Mucosa of descending colon (tissue), 3 donors: ENCODE results near the gene PRDM16. TPM values are rescaled to one million over a fixed set of nuclear protein-coding genes. Genes with fewer than 3 reads are reported as not detected.

ENCODE experiments used
- ATAC-seq: fragments of 200-7000 bp; cut with Tn5 transposase; one replicate; pipeline ENCODE4 v1.9.1; 2020; ENCODE audit warnings: mild to moderate bottlenecking, moderate library complexity
- DNase-seq, 3 donors: peaks; one replicate each; pipeline ENCODE4 v3.0.0-alpha.2; 2020
- H3K36me3 ChIP-seq: fragments of 200-600 bp; one replicate; pipeline ENCODE4 v1.8.0; 2021; ENCODE audit warnings: low read depth, mild to moderate bottlenecking
- H3K4me1 ChIP-seq: fragments of 200-600 bp; one replicate; pipeline ENCODE4 v1.8.0; 2021; ENCODE audit warnings: low read depth, mild to moderate bottlenecking
- H3K4me3 ChIP-seq: fragments of 200-600 bp; one replicate; pipeline ENCODE4 v1.8.0; 2021; ENCODE audit warnings: mild to moderate bottlenecking
- H3K9me3 ChIP-seq: fragments of 200-600 bp; one replicate; pipeline ENCODE4 v1.8.0; 2021; ENCODE audit warnings: mild to moderate bottlenecking
- intact Hi-C, 2 donors: fragments of 100-400 bp; cut with DNase I in 1 of 2; cut with micrococcal nuclease in 1 of 2; formaldehyde crosslinking; loops; one replicate each; pipeline versions ENCODE4 v1.11.0 to v1.11.1; 2022; cut with DNase I, micrococcal nuclease
- total RNA-seq, 3 donors: library from RNA; stranded (reverse); fragmentation: NEBNext Ultra II Directional in 2 of 3; extraction: Animal tissue kit (Norgen Biotek cat#: 25700) in 2 of 3; gene quantifications; one replicate each; pipeline versions ENCODE4 v1.2.1 to v1.2.4, GENCODE V29; 2021 to 2023
- TF ChIP-seq, protein P1 (sequence below): fragments of 200-600 bp; IDR thresholded peaks from one replicate; pipeline ENCODE4 v1.8.0; 2022; ENCODE audit warnings: antibody characterized with exemption, mild to moderate bottlenecking
- donor health status: DM: no; HTN: no; CAD: no; lungs with moderate emphysema.
- donor health status: DM: no; HTN: no; CAD: no.
- donor health status: DM: no; HTN: yes; CAD: no.

Gene PRDM16
- total RNA-seq, 3 donors from 2014 or later: 1.6 to 2.5 (median 2.4) TPM

DNA sequence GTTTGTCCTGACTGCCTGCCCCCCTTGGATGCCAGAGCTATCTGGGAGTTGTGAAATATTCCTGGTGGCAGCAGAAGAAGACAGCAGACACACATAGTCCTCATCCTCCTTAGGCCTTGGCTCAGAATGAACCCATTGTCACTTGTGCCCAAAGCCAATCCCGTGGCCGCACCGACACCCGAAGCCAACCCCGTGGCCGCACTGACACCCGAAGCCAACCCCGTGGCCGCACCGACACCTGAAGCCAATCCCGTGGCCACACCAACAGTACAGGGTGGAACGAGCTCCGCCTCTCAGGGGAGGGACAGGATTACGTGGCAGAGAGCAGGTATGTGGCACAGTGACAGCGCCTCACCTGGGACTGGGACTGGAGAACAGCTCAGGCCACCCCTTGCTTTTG, 186.7 kb downstream of the PRDM16 start:
- Histone ChIP-seq H3K4me3 (no peak overlapping the region), H3K9me3 (no peaks in the 10 kb centered on the region), H3K36me3 (no peaks in the 10 kb centered on the region), H3K4me1 (peaks cover 2% of the 10 kb centered on the region)
- DNase-seq (no peak), ATAC-seq (no peak)
- intact Hi-C loops: no loop called here
- TF ChIP-seq, protein P1, sequence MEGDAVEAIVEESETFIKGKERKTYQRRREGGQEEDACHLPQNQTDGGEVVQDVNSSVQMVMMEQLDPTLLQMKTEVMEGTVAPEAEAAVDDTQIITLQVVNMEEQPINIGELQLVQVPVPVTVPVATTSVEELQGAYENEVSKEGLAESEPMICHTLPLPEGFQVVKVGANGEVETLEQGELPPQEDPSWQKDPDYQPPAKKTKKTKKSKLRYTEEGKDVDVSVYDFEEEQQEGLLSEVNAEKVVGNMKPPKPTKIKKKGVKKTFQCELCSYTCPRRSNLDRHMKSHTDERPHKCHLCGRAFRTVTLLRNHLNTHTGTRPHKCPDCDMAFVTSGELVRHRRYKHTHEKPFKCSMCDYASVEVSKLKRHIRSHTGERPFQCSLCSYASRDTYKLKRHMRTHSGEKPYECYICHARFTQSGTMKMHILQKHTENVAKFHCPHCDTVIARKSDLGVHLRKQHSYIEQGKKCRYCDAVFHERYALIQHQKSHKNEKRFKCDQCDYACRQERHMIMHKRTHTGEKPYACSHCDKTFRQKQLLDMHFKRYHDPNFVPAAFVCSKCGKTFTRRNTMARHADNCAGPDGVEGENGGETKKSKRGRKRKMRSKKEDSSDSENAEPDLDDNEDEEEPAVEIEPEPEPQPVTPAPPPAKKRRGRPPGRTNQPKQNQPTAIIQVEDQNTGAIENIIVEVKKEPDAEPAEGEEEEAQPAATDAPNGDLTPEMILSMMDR: no peak

DNA sequence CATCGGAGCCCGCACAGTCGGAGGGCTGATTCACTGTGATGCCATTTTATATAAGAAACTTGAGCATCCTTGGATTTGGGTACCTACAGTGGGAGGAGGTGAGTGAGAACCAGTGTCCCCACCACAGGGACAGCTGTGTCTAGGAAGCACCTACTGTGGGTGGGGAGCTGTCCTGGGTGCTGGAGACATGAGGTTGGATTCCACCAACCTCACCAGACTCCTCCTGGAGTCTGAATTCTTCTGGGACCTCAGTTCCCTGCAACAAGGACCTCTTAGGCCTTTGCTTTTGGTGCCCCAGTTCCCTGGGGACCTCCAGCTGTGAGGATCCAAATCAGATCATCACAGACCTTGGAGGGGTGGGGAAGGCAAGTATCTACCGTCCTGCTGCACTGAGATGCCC, 188.8 kb downstream of the PRDM16 start:
- no peak for DNase-seq
- no peak overlapping the region for H3K4me3 ChIP-seq
- ATAC-seq: no peak
- H3K36me3 ChIP-seq: no peaks in the 10 kb centered on the region
- TF ChIP-seq, protein P1: no peak
- intact Hi-C loops: no loop called here
- no peaks in the 10 kb centered on the region for H3K4me1 ChIP-seq
- H3K9me3 ChIP-seq: no peaks in the 10 kb centered on the region

DNA sequence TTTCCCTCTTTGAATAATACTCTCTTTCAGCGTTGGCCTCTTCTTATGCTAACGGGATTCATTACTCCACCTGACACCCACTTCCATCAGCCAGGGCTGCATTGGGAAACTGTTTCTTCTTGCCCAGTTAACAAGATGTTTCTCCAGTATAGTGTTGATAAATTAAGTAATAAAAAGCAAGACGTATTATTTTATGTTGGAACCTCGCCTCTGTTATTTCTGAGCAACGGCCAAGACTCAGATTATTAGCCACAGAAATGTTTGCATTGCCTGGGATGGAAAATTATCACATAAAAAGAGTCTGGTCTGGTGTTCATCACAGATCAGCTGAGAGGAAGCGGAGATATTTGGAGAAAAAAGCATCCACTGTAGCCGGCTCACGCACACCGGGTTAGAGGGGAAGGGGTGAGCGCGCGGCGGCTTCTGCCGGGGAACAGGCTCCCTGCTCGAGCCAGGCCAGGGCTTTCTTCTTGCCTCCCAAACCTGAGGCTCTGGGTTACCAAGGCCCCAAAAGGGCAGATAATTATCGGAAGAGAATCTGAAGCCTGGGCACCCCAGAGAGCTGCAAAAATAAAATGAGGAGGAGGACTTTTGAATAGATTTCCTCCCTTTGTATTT, 189.5 kb downstream of the PRDM16 start:
- intact Hi-C loops: no loop called here
- Histone ChIP-seq H3K9me3 (no peaks in the 10 kb centered on the region), H3K4me1 (no peaks in the 10 kb centered on the region), H3K4me3 (no peak overlapping the region), H3K36me3 (no peaks in the 10 kb centered on the region)
- no peak for DNase-seq
- TF ChIP-seq, protein P1: no peak
- no peak for ATAC-seq

DNA sequence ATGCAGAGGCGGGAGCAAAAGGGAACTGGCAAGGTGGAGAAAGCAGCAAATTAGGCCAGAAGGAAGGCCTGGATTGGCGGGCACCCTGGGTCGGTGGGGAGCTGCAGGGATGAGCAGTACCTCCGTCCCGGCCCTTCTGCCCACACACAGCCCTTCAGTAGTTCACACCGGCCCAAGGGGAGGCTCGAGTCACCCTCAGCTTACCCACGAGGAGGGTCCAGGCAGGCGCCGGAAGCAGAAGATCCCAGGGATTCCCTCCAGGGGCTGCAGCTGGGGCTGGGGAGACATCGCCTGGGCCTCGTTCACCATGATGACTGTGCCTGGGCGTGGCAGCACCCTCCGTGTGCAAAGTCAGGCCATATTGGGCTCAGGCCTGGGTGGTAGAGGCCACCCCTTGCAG, 190.0 kb downstream of the PRDM16 start:
- intact Hi-C loops: no loop called here
- no peaks in the 10 kb centered on the region for H3K36me3 ChIP-seq
- DNase-seq (no peak), ATAC-seq (no peak)
- H3K4me1 ChIP-seq: no peaks in the 10 kb centered on the region
- TF ChIP-seq, protein P1: no peak
- no peak overlapping the region for H3K4me3 ChIP-seq
- no peaks in the 10 kb centered on the region for H3K9me3 ChIP-seq

DNA sequence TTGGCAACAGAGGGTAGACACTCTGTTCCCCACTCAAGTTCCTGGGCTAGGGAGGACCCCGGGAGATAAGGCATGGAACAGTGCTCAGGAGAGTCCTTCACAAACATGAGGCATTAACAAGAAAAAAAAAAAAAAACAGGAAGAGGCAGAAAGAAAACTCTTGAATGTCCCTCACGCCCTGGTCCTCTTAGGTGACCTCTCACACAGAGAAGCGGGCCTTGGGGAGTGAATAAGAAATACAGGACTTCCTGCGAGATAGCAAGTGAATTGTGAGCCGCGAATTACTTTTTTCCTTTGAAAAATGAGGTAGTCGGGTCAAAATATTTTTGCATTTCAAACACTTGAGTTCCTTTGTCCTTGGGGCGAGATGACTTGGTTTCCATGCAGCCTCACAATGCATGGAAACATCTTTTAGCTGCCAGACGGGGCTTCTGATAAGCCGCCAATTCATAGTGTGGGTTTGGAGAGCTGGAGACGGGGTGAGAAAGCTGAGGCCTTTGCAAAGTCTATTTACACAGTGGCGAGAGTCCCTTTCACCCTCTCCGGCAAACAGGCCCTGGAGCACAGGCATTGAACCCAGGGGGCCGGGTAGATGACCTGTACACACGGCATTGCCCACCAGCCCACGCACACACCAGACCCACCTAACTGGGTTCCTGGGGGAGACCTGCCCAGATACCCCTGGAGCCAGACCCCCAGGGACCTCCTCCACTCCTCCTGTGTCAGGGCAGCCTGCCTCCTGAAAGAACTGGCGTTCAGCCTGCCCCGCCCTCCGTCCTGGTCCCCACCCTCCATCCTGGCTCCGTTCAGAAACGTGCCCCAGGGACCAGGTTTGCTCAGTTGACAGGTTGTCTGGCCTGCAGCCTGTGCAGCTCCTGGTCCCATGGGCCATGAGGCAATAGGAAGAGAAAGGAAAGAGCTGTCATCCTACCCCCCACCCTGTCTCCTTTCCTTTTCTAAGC, 192.3 kb downstream of the PRDM16 start:
- TF ChIP-seq, protein P1: no peak
- Histone ChIP-seq H3K36me3 (no peaks in the 10 kb centered on the region), H3K4me1 (no peaks in the 10 kb centered on the region), H3K4me3 (no peak overlapping the region), H3K9me3 (no peaks in the 10 kb centered on the region)
- ATAC-seq: no peak
- intact Hi-C loops: no loop called here
- no peak for DNase-seq
